ENCODE data around the gene RAB14.

The RAB14 gene

GRCh38 chr9:121200356-121200755 is 1.3 kb downstream of the RAB14 start:
- Histone ChIP-seq H3K4me1 (ENCODE audit: control insufficient read depth in 1 of 2, insufficient read depth in 2 of 2, low read length in 2 of 2) (peaks cover 18 to 58% of the 10 kb centered on the region in 2 donors), H3K9me3 (ENCODE audit: control insufficient read depth in 1 of 2, low read length in 2 of 2) (no peaks in the 10 kb centered on the region), H3K27ac (ENCODE audit: low read length) (peak overlapping the region; percentile 76), H3K27me3 (ENCODE audit: low read depth, low read length) (no peaks in the 10 kb centered on the region), H3K36me3 (ENCODE audit: control insufficient read depth in 1 of 2, insufficient read depth in 2 of 2, low read length in 2 of 2) (no peaks in the 10 kb centered on the region), H3K4me3 (ENCODE audit: low read depth in 1 of 2, low read length in 2 of 2) (peak overlapping the region; percentile 85 to 87)

GRCh38 chr9:121199921-121200320 is 1.7 kb downstream of the RAB14 start:
- peak overlapping the region; percentile 76 for H3K27ac ChIP-seq (ENCODE audit: low read length)
- peaks cover 18 to 62% of the 10 kb centered on the region in 2 donors for H3K4me1 ChIP-seq (ENCODE audit: control insufficient read depth in 1 of 2, insufficient read depth in 2 of 2, low read length in 2 of 2)
- H3K36me3 ChIP-seq (ENCODE audit: control insufficient read depth in 1 of 2, insufficient read depth in 2 of 2, low read length in 2 of 2) = no peaks in the 10 kb centered on the region
- H3K4me3 ChIP-seq (ENCODE audit: low read depth in 1 of 2, low read length in 2 of 2) = peak overlapping the region; percentile 85 to 87
- no peaks in the 10 kb centered on the region for H3K9me3 ChIP-seq (ENCODE audit: control insufficient read depth in 1 of 2, low read length in 2 of 2)
- no peaks in the 10 kb centered on the region for H3K27me3 ChIP-seq (ENCODE audit: low read depth, low read length)

GRCh38 chr9:121198512-121199042 is 3.1 kb downstream of the RAB14 start:
- no peak overlapping the region for H3K27ac ChIP-seq (ENCODE audit: low read length)
- H3K27me3 ChIP-seq (ENCODE audit: low read depth, low read length) = no peaks in the 10 kb centered on the region
- H3K4me1 ChIP-seq (ENCODE audit: control insufficient read depth in 1 of 2, insufficient read depth in 2 of 2, low read length in 2 of 2) = peaks cover 18 to 74% of the 10 kb centered on the region in 2 donors
- no peaks in the 10 kb centered on the region for H3K36me3 ChIP-seq (ENCODE audit: control insufficient read depth in 1 of 2, insufficient read depth in 2 of 2, low read length in 2 of 2)
- peak overlapping the region; percentile 13 to 22 for H3K4me3 ChIP-seq (ENCODE audit: low read depth in 1 of 2, low read length in 2 of 2)
- no peaks in the 10 kb centered on the region for H3K9me3 ChIP-seq (ENCODE audit: control insufficient read depth in 1 of 2, low read length in 2 of 2)

GRCh38 chr9:121197132-121197531 is 4.5 kb downstream of the RAB14 start:
- no peak overlapping the region for H3K4me3 ChIP-seq (ENCODE audit: low read depth in 1 of 2, low read length in 2 of 2)
- H3K27me3 ChIP-seq (ENCODE audit: low read depth, low read length) = no peaks in the 10 kb centered on the region
- H3K27ac ChIP-seq (ENCODE audit: low read length) = no peak overlapping the region
- no peaks in the 10 kb centered on the region for H3K9me3 ChIP-seq (ENCODE audit: control insufficient read depth in 1 of 2, low read length in 2 of 2)
- H3K36me3 ChIP-seq (ENCODE audit: control insufficient read depth in 1 of 2, insufficient read depth in 2 of 2, low read length in 2 of 2) = no peaks in the 10 kb centered on the region
- peaks cover 18 to 85% of the 10 kb centered on the region in 2 donors for H3K4me1 ChIP-seq (ENCODE audit: control insufficient read depth in 1 of 2, insufficient read depth in 2 of 2, low read length in 2 of 2)

- no peak overlapping the region for H3K27ac ChIP-seq (ENCODE audit: low read length)
- H3K9me3 ChIP-seq (ENCODE audit: control insufficient read depth in 1 of 2, low read length in 2 of 2) = no peaks in the 10 kb centered on the region
- H3K4me1 ChIP-seq (ENCODE audit: control insufficient read depth in 1 of 2, insufficient read depth in 2 of 2, low read length in 2 of 2) = peaks cover 18 to 86% of the 10 kb centered on the region in 2 donors
- no peaks in the 10 kb centered on the region for H3K27me3 ChIP-seq (ENCODE audit: low read depth, low read length)
- H3K4me3 ChIP-seq (ENCODE audit: low read depth in 1 of 2, low read length in 2 of 2) = no peak overlapping the region
- H3K36me3 ChIP-seq (ENCODE audit: control insufficient read depth in 1 of 2, insufficient read depth in 2 of 2, low read length in 2 of 2) = no peaks in the 10 kb centered on the region
These were observed 5.3 kb downstream of the RAB14 start for GRCh38 chr9:121196389-121196788.

GRCh38 chr9:121194730-121195129 is 6.9 kb downstream of the RAB14 start:
- Histone ChIP-seq H3K9me3 (ENCODE audit: control insufficient read depth in 1 of 2, low read length in 2 of 2) (no peaks in the 10 kb centered on the region), H3K4me3 (ENCODE audit: low read depth in 1 of 2, low read length in 2 of 2) (no peak overlapping the region), H3K4me1 (ENCODE audit: control insufficient read depth in 1 of 2, insufficient read depth in 2 of 2, low read length in 2 of 2) (peaks cover 22 to 88% of the 10 kb centered on the region in 2 donors), H3K27me3 (ENCODE audit: low read depth, low read length) (no peaks in the 10 kb centered on the region), H3K36me3 (ENCODE audit: control insufficient read depth in 1 of 2, insufficient read depth in 2 of 2, low read length in 2 of 2) (no peaks in the 10 kb centered on the region), H3K27ac (ENCODE audit: low read length) (no peak overlapping the region)

GRCh38 chr9:121192959-121193640 is 8.6 kb downstream of the RAB14 start:
- no peak overlapping the region for H3K27ac ChIP-seq (ENCODE audit: low read length)
- no peaks in the 10 kb centered on the region for H3K36me3 ChIP-seq (ENCODE audit: control insufficient read depth in 1 of 2, insufficient read depth in 2 of 2, low read length in 2 of 2)
- no peaks in the 10 kb centered on the region for H3K9me3 ChIP-seq (ENCODE audit: control insufficient read depth in 1 of 2, low read length in 2 of 2)
- peaks cover 7 to 72% of the 10 kb centered on the region in 2 donors for H3K4me1 ChIP-seq (ENCODE audit: control insufficient read depth in 1 of 2, insufficient read depth in 2 of 2, low read length in 2 of 2)
- H3K4me3 ChIP-seq (ENCODE audit: low read depth in 1 of 2, low read length in 2 of 2) = no peak overlapping the region
- no peaks in the 10 kb centered on the region for H3K27me3 ChIP-seq (ENCODE audit: low read depth, low read length)

GRCh38 chr9:121192518-121192917 is 9.2 kb downstream of the RAB14 start:
- H3K27ac ChIP-seq (ENCODE audit: low read length) = no peak overlapping the region
- H3K36me3 ChIP-seq (ENCODE audit: control insufficient read depth in 1 of 2, insufficient read depth in 2 of 2, low read length in 2 of 2) = no peaks in the 10 kb centered on the region
- peaks cover 6 to 67% of the 10 kb centered on the region in 2 donors for H3K4me1 ChIP-seq (ENCODE audit: control insufficient read depth in 1 of 2, insufficient read depth in 2 of 2, low read length in 2 of 2)
- no peak overlapping the region for H3K4me3 ChIP-seq (ENCODE audit: low read depth in 1 of 2, low read length in 2 of 2)
- H3K9me3 ChIP-seq (ENCODE audit: control insufficient read depth in 1 of 2, low read length in 2 of 2) = no peaks in the 10 kb centered on the region
- no peaks in the 10 kb centered on the region for H3K27me3 ChIP-seq (ENCODE audit: low read depth, low read length)

- no peak overlapping the region for H3K4me3 ChIP-seq (ENCODE audit: low read depth in 1 of 2, low read length in 2 of 2)
- H3K9me3 ChIP-seq (ENCODE audit: control insufficient read depth in 1 of 2, low read length in 2 of 2) = no peaks in the 10 kb centered on the region
- peaks cover 6 to 59% of the 10 kb centered on the region in 2 donors for H3K4me1 ChIP-seq (ENCODE audit: control insufficient read depth in 1 of 2, insufficient read depth in 2 of 2, low read length in 2 of 2)
- H3K27ac ChIP-seq (ENCODE audit: low read length) = no peak overlapping the region
- H3K36me3 ChIP-seq (ENCODE audit: control insufficient read depth in 1 of 2, insufficient read depth in 2 of 2, low read length in 2 of 2) = peaks cover under 1 to 1% of the 10 kb centered on the region in 2 donors
- no peaks in the 10 kb centered on the region for H3K27me3 ChIP-seq (ENCODE audit: low read depth, low read length)
These were observed 10.4 kb downstream of the RAB14 start for GRCh38 chr9:121191235-121191634.

- Histone ChIP-seq H3K27ac (ENCODE audit: low read length) (no peak overlapping the region), H3K4me1 (ENCODE audit: control insufficient read depth in 1 of 2, insufficient read depth in 2 of 2, low read length in 2 of 2) (peaks cover 6 to 53% of the 10 kb centered on the region in 2 donors), H3K4me3 (ENCODE audit: low read depth in 1 of 2, low read length in 2 of 2) (no peak overlapping the region), H3K27me3 (ENCODE audit: low read depth, low read length) (no peaks in the 10 kb centered on the region), H3K9me3 (ENCODE audit: control insufficient read depth in 1 of 2, low read length in 2 of 2) (no peaks in the 10 kb centered on the region), H3K36me3 (ENCODE audit: control insufficient read depth in 1 of 2, insufficient read depth in 2 of 2, low read length in 2 of 2) (peaks cover 8 to 9% of the 10 kb centered on the region in 2 donors)
These were observed 12.0 kb downstream of the RAB14 start for GRCh38 chr9:121189660-121190059.

- Histone ChIP-seq H3K4me3 (ENCODE audit: low read depth in 1 of 2, low read length in 2 of 2) (no peak overlapping the region), H3K27ac (ENCODE audit: low read length) (no peak overlapping the region), H3K36me3 (ENCODE audit: control insufficient read depth in 1 of 2, insufficient read depth in 2 of 2, low read length in 2 of 2) (peaks cover 8 to 9% of the 10 kb centered on the region in 2 donors), H3K4me1 (ENCODE audit: control insufficient read depth in 1 of 2, insufficient read depth in 2 of 2, low read length in 2 of 2) (peaks cover 6 to 48% of the 10 kb centered on the region in 2 donors), H3K27me3 (ENCODE audit: low read depth, low read length) (no peaks in the 10 kb centered on the region), H3K9me3 (ENCODE audit: control insufficient read depth in 1 of 2, low read length in 2 of 2) (no peaks in the 10 kb centered on the region)
These were observed 12.7 kb downstream of the RAB14 start for GRCh38 chr9:121189006-121189405.
